Neural cell (in vitro differentiated cells): ENCODE data around the gene HOMER2. TPM values are rescaled to one million over a fixed set of nuclear protein-coding genes. Genes with fewer than 3 reads are reported as not detected.

Experiments
- H2AFZ ChIP-seq: fragments of 200-600, 300-800 bp; sonication (generic), shearing (Covaris generic); 2 replicates; pipeline ENCODE4 v1.6.0; 2014; ENCODE audit warnings: low read depth, mild to moderate bottlenecking, antibody characterized with exemption, low read length, moderate library complexity
- H3F3A ChIP-seq: fragments of 200-600 bp; shearing (Covaris generic); 2 replicates; pipeline ENCODE4 v1.6.1; 2016; ENCODE audit warnings: mild to moderate bottlenecking, moderate library complexity, mixed read lengths, antibody characterized with exemption, low read length; ENCODE audit not compliant: insufficient read depth, poor library complexity, severe bottlenecking
- H3K27ac ChIP-seq: fragments of 200-600, 300-800 bp; sonication (generic), shearing (Covaris generic); 2 replicates; pipeline ENCODE4 v1.5.1; 2014; ENCODE audit warnings: mild to moderate bottlenecking, low read length, moderate library complexity
- H3K27me3 ChIP-seq: fragments of 300-800, 200-600 bp; sonication (generic), shearing (Covaris generic); 2 replicates; pipeline ENCODE4 v1.6.0; 2014; ENCODE audit warnings: mild to moderate bottlenecking, low read depth, low read length, moderate library complexity; ENCODE audit not compliant: insufficient read depth
- H3K36me3 ChIP-seq: fragments of 300-800, 200-600 bp; sonication (generic), shearing (Covaris generic); 2 replicates; pipeline ENCODE4 v1.5.1; 2014; ENCODE audit warnings: mild to moderate bottlenecking, antibody characterized with exemption, low read length, moderate library complexity; ENCODE audit not compliant: insufficient read depth
- H3K4me2 ChIP-seq: fragments of 300-800, 200-600 bp; sonication (generic), shearing (Covaris generic); 2 replicates; pipeline ENCODE4 v1.6.0; 2014; ENCODE audit warnings: mild to moderate bottlenecking, low read length
- H3K4me3 ChIP-seq: fragments of 300-800, 200-600 bp; sonication (generic), shearing (Covaris generic); 2 replicates; pipeline ENCODE4 v1.5.1; 2014; ENCODE audit warnings: mild to moderate bottlenecking, low read length, moderate library complexity
- H3K79me2 ChIP-seq: fragments of 200-600 bp; shearing (Covaris generic); replicated peaks from 2 replicates; pipeline ENCODE4 v1.6.0; 2014; ENCODE audit warnings: mild to moderate bottlenecking, low read length, moderate library complexity; ENCODE audit not compliant: insufficient read depth
- H3K9ac ChIP-seq: fragments of 300-800, 200-600 bp; sonication (generic), shearing (Covaris generic); 2 replicates; pipeline ENCODE4 v1.6.1; 2016; ENCODE audit warnings: mild to moderate bottlenecking, low read length, mixed read lengths
- H3K9me2 ChIP-seq: fragments of 200-600 bp; shearing (Covaris generic); 2 replicates; pipeline ENCODE4 v1.6.1; 2016; ENCODE audit warnings: mild to moderate bottlenecking, low read length, mixed read lengths; ENCODE audit not compliant: insufficient read depth
- H3K9me3 ChIP-seq: fragments of 200-600, 300-800 bp; sonication (generic), shearing (Covaris generic); 2 replicates; pipeline ENCODE4 v1.6.1; 2016; ENCODE audit warnings: mild to moderate bottlenecking, mixed run types, low read length, moderate library complexity, mixed read lengths
- H4K20me1 ChIP-seq: fragments of 200-600 bp; shearing (Covaris generic); 2 replicates; pipeline ENCODE4 v1.6.1; 2016; ENCODE audit warnings: mild to moderate bottlenecking, mixed run types; ENCODE audit not compliant: insufficient read depth
- CTCF ChIP-seq: fragments of 450-650 bp; IDR thresholded peaks from 2 replicates; pipeline ENCODE4 v1.5.1; 2014; ENCODE audit warnings: antibody characterized with exemption, mild to moderate bottlenecking, moderate library complexity; ENCODE audit not compliant: poor library complexity, severe bottlenecking
- EP300 ChIP-seq: fragments of 450-650 bp; conservative IDR thresholded peaks from 2 replicates; pipeline ENCODE4 v1.6.1; 2014; ENCODE audit warnings: antibody characterized with exemption, mild to moderate bottlenecking, moderate library complexity; ENCODE audit not compliant: poor library complexity, severe bottlenecking
- EZH2 ChIP-seq: fragments of 200-600, 300-800 bp; shearing (Covaris generic), sonication (generic); IDR thresholded peaks from 2 replicates; pipeline ENCODE4 v1.6.1; 2014; ENCODE audit warnings: antibody characterized with exemption, low read length, borderline replicate concordance, mild to moderate bottlenecking; ENCODE audit not compliant: insufficient read depth, poor library complexity, severe bottlenecking
- MXI1 ChIP-seq: fragments of 450-650 bp; conservative IDR thresholded peaks from 2 replicates; pipeline ENCODE4 v1.6.1; 2014; ENCODE audit warnings: antibody characterized with exemption, mild to moderate bottlenecking; ENCODE audit not compliant: poor library complexity, severe bottlenecking
- POLR2AphosphoS5 ChIP-seq: IDR thresholded peaks from 2 replicates; pipeline ENCODE4 v1.6.1; 2012
- RAD21 ChIP-seq: fragments of 450-650 bp; conservative IDR thresholded peaks from 2 replicates; pipeline ENCODE4 v1.6.1; 2014; ENCODE audit warnings: antibody characterized with exemption, mild to moderate bottlenecking, moderate library complexity
- REST ChIP-seq: IDR thresholded peaks from 2 replicates; pipeline ENCODE4 v1.6.1; 2012; ENCODE audit warnings: borderline replicate concordance
- SMC3 ChIP-seq: fragments of 450-650 bp; conservative IDR thresholded peaks from 2 replicates; pipeline ENCODE4 v1.6.1; 2014; ENCODE audit warnings: antibody characterized with exemption, mild to moderate bottlenecking, moderate library complexity; ENCODE audit not compliant: poor library complexity
- TAF1 ChIP-seq: IDR thresholded peaks from 2 replicates; pipeline ENCODE4 v1.6.1; 2012; ENCODE audit warnings: low read depth
- polyA plus RNA-seq: library from polyadenylated mRNA; depleted of rRNA; stranded (reverse); fragments of >200 nt; gene quantifications from 2 replicates; pipeline ENCODE4 v1.2.3, GENCODE V29; 2014

The HOMER2 gene
- polyA plus RNA-seq, 1 donor from 2014 or later: 21.7 TPM

- TF ChIP-seq SMC3 (no peak), CTCF (no peak), MXI1 (no peak), TAF1 (no peak), EZH2 (no peak), EP300 (no peak), RAD21 (no peak), POLR2AphosphoS5 (no peak), REST (no peak)
- Histone ChIP-seq H3K9me2 (no peaks in the 10 kb centered on the region), H3K4me3 (no peak overlapping the region), H4K20me1 (no peaks in the 10 kb centered on the region), H3K27me3 (no peaks in the 10 kb centered on the region), H3K4me2 (no peak overlapping the region), H2AFZ (no peak overlapping the region), H3K9me3 (no peaks in the 10 kb centered on the region), H3K79me2 (no peaks in the 10 kb centered on the region), H3K36me3 (no peaks in the 10 kb centered on the region), H3F3A (no peaks in the 10 kb centered on the region), H3K27ac (no peak overlapping the region), H3K9ac (no peak overlapping the region)
Observed at GRCh38 chr15:82959423-82959822, 6.9 kb upstream of the HOMER2 start.

GRCh38 chr15:82958638-82959037 is 6.1 kb upstream of the HOMER2 start:
- no peak overlapping the region for H3K4me2 ChIP-seq
- no peaks in the 10 kb centered on the region for H4K20me1 ChIP-seq
- H3F3A ChIP-seq: no peaks in the 10 kb centered on the region
- H3K4me3 ChIP-seq: no peak overlapping the region
- no peak overlapping the region for H3K9ac ChIP-seq
- no peaks in the 10 kb centered on the region for H3K27me3 ChIP-seq
- TF ChIP-seq POLR2AphosphoS5 (no peak), MXI1 (no peak), TAF1 (no peak), RAD21 (no peak), EP300 (no peak), SMC3 (no peak), CTCF (no peak), REST (no peak), EZH2 (no peak)
- no peaks in the 10 kb centered on the region for H3K79me2 ChIP-seq
- no peaks in the 10 kb centered on the region for H3K9me2 ChIP-seq
- no peaks in the 10 kb centered on the region for H3K36me3 ChIP-seq
- H3K9me3 ChIP-seq: no peaks in the 10 kb centered on the region
- no peak overlapping the region for H2AFZ ChIP-seq
- no peak overlapping the region for H3K27ac ChIP-seq
